HG02678 (cell line): ENCODE results near the gene METTL26.

ENCODE experiments used
- ATAC-seq: cut with Tn5 transposase; IDR thresholded peaks from one replicate; pipeline ENCODE4 v1.9.1; 2021; ENCODE audit warnings: mild to moderate bottlenecking, moderate library complexity; ENCODE audit not compliant: unreplicated experiment

METTL26 gene

DNA sequence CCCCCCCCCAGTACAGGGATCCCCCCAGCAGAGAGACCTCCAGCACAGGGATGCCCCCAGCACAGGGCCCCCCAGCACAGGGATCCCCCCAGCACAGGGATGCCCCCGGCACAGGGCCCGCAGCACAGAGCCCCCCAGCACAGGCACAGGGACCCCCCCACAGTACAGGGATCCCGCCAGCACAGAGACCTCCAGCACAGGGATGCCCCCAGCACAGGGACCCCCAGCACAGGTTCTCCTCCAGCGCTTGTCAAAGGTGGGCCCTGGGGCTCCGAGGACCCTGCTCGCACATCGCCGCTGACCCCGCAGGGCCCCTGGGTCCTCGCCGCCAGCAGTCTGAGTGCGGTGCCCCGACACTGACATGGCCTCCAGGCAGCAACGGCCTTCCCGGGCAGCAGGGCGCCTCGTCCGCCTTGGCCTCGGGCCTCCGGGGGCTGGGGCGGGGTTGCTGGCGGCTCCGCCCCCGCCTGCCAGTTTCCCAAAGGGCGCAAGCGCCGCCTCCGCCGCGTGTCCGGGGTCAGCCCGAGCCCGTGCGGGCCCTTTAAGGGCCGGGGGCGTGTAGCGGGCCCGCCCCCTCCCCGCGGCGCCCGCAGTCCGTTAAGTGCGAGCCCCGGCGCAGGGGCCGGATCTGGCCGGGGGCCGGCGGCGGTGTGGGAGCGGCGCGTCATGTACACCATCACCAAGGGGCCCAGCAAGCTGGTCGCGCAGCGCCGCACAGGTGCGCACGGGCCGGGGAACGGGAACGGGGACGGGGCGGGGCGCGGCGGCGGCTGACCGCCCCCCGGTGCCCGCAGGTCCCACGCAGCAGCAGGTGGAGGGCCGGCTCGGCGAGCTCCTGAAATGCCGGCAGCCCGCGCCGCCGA, 5.5 kb upstream of the METTL26 start, which contains the start of gene MCRIP2:
TSS of gene MCRIP2 (plus strand) at position 503 of the 863 bp plus-strand sequence. CDS start at position 667, 164 bp downstream.
- ATAC-seq: peak; percentile 59

DNA sequence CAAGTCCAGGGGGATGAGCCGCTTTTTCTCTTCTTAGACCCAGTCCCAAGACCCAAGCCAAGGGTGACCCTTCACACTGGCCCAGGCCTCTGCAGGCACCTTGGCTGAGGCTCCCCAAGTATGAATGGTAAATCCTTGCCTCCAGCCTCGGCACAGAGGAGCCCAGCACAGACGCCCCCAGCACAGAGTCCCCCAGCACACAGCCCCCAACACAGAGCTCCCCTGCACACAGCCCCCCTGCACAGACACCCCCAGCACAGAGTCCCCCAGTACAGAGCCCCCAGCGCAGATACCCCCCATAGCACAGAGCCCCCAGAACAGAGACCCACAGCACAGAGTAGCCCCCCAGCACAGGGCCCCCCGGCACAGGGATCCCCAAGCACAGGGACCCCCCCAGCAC, 4.5 kb upstream of the METTL26 start:
- ATAC-seq: no peak

DNA sequence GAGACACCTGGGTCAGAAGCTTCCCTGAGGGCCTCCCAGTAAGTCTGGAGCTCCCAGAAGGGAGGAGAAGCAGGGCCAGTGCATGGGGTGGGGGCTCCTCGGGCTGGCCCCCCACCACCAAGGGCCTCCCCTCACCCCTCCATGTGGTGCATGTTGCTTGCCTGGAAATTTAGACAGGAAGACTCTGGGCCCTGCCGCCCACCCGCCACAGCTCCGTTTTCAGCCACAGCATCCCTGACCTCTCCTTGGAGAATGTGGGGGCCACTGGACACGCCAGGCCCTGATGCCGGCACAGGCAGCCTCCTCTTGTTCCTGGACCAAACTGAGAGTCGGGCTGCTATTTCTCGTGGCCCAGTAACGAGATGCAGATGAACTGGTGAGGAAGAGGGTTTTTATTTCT, 2.7 kb upstream of the METTL26 start:
- ATAC-seq: no peak

DNA sequence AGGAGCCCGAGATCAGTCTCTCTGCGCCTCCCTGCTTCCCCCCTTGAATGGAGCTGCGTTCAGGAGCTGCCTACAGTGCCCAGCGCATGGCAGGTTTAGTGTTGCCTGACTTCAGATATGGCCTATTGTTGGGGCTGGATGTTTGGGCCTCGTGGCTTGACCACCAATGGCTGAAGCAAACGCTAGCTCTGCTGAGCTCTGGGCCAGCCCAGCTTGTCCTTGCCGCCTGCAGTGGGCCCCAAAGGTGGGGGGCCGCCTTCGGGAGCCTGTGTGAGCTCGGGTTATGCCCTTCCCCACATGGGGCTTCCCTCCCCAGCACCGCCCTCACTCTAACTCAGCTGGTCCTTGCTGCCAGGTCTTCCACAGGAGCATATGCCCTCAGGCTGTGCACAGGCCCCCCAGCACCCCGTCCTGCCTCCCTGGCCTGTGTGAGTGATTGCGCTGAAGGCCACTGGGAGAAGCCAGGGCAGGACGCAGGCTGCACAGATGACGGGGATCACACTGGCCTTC, 2.0 kb upstream of the METTL26 start:
- ATAC-seq: no peak

DNA sequence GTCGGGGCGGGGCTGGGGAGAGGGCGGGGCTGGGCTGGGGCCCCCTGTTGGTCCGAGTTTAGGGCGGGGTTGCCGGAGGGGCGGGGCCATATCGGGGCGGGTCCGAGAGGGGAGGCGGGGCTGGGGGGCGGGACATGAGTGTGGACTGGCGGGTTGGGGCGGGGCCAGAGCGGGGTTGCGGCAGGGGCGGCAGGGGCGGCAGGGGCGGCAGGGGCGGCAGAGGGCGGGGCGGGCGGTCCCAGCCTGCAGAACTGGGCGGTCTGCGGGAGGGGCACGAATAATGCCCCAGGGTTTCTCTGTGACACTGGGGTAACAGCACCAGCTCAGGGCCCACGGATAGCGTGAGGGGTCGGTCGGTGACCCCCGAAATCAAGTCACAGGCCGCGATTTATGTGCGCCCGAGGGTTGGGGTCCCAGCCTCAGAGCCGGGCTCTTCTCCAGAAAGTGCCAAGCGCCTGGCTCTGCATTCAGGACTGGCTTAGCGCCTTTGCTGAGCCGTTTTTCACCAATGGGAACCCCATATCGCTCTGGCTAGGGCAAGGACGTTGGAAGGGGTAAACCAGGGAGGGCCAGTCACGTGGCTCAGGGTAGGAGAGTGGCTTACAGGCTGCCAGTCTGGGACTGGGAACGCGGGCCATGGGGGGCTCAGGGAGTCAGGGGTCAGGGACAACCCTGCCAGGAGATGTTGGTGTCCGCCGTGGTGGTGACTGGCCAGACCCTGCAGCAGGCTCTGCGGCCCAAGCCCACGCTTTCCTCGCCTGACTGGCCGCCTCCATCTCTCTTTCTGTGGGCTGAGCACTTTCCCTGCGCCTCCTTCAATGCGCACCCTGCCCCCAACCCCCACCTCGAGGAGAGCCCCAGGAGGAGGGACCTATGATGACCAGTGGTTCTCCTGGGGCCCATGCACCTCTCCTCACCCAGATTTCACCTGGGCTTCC, 1.2 kb upstream of the METTL26 start:
- no peak for ATAC-seq

DNA sequence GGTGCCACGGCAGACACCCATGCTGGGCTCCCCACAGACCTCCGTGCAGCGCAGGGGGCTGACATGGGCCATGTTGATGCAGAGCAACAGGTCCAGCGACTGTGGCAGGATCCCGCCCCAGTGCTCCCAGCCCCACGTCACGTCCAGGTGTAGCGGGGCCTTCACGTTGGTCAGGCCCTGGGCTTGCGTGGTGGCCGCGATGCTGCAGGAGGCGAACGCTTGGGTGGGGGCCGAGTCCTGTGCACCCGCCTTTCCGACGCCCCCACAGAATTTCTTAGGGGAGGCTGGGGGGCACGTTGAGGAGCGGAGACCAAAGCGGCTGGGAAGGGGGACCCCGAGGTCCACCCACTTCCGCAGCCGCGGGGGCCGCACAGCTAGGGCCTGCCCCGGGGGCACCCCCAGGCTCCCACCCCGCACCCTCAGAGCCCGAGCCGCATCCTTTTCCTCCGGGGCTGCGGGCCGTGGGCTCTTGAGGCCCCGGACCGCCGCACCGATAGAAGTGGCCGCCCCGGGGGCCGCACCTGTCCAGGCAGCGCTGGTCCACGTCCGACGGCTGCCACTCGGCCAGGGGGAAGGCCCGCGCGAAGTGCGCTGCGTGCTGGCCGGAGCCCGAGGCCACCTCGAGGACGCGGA, 416 bp downstream of the METTL26 start:
- ATAC-seq: peak; percentile 10

DNA sequence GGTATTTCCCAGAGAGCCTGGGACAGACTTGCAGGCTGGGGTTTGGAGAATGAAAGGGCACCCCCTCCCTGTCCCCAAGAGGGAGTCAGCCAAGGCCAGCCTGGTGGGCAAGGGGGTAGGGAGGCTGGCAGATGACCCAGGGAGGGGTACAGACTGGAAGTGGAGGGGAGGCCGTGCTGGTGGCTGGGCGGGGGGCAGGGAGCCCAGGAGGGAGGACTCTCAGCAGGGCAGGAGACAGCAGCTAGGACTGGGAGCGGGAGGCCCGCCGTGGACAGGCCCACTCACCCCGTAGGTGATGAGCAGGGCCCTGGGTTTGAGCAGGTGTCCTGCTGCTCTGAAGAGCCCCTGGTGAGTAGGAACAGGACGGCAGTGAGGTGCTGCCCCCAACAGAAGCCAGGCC, 1.1 kb downstream of the METTL26 start:
- ATAC-seq: no peak

DNA sequence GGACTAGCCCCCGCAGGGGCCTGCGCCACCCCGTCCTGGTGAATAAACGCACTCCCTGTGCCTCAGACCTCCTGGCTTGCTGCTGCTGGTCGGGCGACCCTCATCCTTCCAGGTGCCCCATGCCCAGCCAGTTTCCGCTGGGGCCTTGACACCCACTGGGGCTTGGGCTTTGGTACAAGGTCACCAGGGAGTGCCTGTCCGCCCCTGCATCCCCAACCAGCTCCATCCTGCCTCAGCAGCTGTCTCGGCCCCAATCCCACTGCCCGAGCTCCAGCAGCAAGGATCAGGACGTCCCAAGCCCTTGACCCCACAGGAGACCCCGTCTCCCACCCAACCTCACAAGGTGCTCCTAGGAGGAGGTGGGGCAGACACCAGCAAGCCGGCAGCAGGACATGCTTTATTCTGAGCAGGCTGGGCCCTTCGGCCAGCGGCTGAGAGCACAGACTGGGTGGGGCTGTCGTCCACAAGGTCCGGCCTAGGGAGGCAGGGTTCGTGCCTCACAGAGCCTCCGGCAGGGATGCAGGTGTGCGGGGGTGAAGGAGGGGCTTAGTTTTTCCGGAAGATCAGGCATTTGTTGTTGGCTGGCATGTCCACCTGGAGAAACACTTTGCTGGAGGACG, 1.9 kb downstream of the METTL26 start:
- no peak for ATAC-seq

DNA sequence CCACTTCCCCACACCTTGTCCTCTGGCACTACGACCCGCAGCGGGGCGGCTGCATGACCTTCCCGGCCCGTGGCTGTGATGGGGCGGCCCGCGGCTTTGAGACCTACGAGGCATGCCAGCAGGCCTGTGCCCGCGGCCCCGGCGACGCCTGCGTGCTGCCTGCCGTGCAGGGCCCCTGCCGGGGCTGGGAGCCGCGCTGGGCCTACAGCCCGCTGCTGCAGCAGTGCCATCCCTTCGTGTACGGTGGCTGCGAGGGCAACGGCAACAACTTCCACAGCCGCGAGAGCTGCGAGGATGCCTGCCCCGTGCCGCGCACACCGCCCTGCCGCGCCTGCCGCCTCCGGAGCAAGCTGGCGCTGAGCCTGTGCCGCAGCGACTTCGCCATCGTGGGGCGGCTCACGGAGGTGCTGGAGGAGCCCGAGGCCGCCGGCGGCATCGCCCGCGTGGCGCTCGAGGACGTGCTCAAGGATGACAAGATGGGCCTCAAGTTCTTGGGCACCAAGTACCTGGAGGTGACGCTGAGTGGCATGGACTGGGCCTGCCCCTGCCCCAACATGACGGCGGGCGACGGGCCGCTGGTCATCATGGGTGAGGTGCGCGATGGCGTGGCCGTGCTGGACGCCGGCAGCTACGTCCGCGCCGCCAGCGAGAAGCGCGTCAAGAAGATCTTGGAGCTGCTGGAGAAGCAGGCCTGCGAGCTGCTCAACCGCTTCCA, 2.6 kb downstream of the METTL26 start:
- no peak for ATAC-seq

DNA sequence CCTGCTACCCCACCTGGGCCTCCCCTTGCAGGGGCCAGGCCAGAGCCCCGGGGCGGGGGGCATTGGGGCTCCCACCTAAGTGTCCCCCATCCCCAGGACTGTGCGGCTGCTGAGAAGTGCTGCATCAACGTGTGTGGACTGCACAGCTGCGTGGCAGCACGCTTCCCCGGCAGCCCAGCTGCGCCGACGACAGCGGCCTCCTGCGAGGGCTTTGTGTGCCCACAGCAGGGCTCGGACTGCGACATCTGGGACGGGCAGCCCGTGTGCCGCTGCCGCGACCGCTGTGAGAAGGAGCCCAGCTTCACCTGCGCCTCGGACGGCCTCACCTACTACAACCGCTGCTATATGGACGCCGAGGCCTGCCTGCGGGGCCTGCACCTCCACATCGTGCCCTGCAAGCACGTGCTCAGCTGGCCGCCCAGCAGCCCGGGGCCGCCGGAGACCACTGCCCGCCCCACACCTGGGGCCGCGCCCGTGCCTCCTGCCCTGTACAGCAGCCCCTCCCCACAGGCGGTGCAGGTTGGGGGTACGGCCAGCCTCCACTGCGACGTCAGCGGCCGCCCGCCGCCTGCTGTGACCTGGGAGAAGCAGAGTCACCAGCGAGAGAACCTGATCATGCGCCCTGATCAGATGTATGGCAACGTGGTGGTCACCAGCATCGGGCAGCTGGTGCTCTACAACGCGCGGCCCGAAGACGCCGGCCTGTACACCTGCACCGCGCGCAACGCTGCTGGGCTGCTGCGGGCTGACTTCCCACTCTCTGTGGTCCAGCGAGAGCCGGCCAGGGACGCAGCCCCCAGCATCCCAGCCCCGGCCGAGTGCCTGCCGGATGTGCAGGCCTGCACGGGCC, 3.4 kb downstream of the METTL26 start:
- no peak for ATAC-seq

DNA sequence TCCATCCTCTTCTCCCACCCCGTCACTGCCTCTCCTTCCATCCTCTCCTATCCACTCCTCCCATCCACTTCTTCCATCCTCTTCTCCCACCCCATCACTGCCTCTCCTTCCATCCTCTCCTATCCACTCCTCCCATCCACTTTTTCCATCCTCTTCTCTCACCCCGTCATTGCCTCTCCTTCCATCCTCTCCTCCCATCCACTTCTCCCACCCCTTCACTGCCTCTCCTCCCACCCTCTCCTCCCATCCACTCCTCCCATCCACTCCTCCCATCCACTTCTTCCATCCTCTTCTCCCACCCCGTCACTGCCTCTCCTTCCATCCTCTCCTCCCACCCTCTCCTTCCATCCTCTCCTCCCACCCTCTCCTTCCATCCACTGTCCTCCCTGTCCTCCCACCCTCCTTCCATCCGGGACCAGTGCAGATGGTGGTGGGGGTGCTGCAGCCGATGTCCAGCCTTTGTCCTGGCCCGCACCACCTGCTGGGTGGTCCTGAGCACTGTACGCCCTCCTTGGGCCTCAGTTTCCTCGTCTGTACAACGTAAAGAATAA, 4.2 kb downstream of the METTL26 start:
- ATAC-seq: no peak

DNA sequence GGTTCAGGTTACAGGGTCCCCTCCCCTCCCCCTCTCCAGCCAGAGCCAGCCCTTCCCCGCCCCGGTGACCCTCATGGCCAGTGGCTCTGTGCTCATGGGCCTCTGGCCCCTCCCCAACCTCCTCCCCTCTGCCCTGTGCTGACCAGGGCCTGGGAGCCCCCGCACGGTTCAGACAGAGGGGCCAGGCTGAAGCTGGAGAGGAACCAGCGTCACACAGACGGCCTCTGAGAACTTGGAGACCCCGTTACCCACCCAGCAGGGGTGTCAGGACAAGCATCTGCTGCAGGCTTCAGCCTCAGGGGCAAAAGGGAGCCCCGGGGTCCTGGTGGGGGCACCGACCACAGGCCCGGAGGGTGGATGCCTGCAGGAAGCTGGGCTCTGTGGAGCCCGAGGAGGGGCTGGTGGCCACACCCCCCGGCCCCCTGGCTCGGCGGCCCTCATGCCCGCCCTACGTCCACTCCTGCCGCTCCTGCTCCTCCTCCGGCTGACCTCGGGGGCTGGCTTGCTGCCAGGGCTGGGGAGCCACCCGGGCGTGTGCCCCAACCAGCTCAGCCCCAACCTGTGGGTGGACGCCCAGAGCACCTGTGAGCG, 5.2 kb downstream of the METTL26 start, which contains the start of gene WFIKKN1:
TSS of gene WFIKKN1 (plus strand) at position 171 of the 591 bp plus-strand sequence. CDS start at position 440, 269 bp downstream.
- ATAC-seq: no peak

DNA sequence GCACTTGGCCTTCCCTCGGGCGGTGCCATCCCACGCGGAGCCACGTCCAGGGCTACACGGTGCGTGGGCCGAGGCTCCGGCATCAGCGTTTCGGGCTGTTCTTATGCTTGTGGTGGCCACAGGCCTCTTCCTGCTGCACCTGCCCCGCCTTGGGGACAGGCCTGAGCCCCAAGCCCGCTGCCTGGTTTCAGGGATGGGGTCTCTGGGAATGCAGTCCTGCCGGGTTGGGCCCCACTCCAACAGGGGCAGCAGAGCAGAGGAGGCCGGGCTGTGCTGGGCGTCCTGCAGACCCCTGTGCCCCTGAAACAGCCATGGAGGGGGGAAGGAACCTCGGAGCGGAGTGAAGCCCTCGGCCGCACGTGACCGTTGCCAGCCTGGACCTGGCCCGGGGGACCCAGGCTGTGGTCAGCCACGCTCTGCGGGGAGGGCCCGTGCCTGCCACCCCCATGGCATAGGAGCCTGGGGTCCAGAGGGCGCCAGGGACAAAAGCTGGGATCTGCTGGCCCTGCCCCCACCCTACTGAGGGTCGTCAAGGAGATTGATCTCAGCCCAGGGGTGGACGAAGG, 5.8 kb downstream of the METTL26 start:
- ATAC-seq: no peak

DNA sequence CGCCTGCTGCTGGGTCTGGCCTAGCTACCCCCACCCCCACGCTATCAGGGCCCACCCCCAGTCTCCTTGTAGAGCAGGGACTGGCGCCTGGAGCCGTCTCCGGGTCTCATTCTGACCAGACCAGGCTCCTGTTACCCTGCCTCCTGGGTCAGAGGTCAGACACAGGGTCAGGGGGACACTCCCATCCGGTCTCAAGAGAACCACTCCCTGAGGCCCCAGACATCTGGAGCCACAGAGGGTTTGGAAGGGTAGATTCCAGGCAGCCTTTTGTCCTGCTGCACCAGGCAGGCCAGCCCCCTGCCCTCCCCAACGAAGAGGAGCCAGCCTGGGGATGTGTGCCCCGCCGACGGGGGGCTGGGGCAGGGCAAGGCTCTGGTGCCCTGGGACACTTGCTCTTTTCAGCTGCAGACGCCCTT, 6.3 kb downstream of the METTL26 start:
- ATAC-seq: no peak

DNA sequence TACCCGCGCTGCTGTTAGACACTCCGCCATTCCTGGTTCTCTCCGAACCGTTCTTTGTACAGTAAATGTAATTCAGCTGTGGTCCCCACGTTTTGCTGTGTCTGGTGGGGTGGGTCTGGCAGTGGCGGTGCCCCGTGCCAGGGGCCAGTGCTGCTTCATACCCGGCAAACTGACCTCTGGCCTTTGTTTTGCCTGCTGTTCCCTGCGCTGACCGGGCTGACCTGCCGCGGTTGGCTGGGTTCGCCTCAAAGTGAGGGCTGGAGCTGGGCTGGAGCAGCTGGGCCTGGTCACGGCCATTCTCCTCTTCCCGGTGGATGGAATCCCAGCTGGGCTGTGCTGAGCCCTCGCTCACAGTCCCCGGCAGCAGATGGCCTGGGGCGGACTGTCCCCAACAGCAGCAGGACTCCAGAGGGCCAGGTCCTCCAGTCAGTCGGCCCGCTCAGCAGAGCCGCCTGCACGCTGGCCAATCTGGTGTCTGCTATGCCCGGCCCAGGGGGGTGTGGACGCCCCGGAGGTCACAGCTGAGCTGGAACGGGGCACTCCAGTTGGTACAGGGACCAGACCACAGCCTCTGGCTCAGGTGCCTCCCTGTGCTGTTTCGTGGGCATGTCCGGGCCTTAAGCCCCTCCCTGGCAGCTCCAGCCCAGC, 6.8 kb downstream of the METTL26 start:
- ATAC-seq: no peak

DNA sequence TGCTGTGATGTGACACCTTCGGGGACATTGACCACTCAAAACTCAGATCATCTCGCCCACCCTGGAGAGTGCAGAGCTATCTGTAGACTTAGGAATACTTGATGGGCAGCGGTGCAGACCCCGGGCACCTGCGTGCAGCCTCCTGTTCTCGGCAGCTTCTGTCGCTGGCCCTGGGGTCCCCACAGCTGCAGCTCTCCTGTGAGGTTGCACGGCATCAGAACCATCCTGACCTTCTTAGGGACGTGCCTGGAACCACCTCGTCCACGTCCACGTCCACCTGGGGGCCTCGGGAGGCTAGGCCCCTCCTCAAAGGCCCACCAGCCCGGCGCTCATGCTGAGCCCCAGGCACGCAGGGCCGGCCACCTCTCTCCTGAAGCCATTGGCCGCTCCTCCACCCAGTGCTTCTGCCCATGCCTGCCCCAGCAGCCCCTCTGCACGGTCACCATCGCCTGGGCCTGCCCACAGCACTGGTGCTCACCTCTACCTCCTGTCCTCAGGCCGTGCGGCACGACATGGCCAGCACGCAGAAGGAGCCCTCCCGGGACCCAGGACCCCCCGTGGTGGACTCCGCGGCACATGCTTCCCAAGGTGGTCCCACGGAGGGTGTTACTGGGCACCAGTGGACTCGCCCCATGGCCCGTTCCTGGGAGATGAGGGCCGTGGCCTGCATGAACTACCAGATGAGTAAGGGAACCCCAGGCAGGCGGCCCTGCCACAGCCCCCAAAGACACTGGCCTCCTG, 7.6 kb downstream of the METTL26 start:
- ATAC-seq: no peak
